NOMO-1 treated with DMSO at 0.1 percent for 48 hours (cell line): ENCODE measurements around the gene OR4K15.
A peak's percentile ranks its signal among the peaks of the same experiment; 100 is the strongest.
"Not testable (repeated sequence)": the region's sequence is repeated elsewhere in the genome, so short reads cannot be mapped to it uniquely, and the experiment has no call there.

Source experiments
- DNase-seq: peaks from one replicate; lab custom pipeline; 2025; ENCODE audit not compliant: unreplicated experiment; lab: John Stamatoyannopoulos, UW

OR4K15 gene, protein sequence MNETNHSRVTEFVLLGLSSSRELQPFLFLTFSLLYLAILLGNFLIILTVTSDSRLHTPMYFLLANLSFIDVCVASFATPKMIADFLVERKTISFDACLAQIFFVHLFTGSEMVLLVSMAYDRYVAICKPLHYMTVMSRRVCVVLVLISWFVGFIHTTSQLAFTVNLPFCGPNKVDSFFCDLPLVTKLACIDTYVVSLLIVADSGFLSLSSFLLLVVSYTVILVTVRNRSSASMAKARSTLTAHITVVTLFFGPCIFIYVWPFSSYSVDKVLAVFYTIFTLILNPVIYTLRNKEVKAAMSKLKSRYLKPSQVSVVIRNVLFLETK

DNA sequence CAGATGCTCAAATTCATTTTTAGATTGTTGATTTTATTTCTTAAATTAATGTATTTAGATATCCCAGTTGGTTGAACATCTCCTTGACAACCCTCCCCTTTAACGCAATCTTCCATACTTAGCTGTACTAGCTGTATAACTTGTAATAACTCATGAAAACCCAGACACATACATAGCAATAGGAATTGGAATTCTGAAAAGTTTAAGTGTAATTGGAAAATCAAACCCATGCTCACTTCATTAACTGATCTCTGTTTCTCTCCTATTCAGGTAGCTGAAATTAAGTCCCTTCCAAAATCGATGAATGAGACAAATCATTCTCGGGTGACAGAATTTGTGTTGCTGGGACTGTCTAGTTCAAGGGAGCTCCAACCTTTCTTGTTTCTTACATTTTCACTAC is at the start of gene OR4K15:
Gene OR4K15 (plus strand): TSS at position 301 of the 400 bp plus-strand sequence. CDS start 0 bp downstream, at position 301.
- DNase-seq, result no peak

DNA sequence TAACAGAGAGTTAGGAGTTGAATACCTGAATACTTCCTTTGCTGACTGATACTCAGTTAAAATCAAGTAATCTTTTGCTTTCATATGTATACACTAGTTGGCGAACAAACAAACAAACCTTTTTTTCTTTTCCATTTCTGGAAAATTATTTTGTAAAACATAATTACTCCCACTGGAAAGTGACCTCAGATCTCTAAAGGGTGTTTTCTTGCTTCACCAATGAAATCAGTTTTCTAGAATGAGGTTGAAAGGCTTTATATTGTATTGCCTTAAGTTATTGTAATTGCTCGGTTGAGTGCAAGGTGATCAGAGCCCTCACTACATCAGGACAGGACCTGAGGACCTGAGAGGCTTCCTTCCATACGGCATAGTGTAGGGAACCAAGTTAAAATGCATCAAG is 44.8 kb upstream of the OR4K15 start, which contains the start of gene OR4K1:
Gene OR4K1 (plus strand): TSS at position 301 of the 400 bp plus-strand sequence. CDS start 4,750 bp downstream, outside the sequence.
- DNase-seq, result no peak

DNA sequence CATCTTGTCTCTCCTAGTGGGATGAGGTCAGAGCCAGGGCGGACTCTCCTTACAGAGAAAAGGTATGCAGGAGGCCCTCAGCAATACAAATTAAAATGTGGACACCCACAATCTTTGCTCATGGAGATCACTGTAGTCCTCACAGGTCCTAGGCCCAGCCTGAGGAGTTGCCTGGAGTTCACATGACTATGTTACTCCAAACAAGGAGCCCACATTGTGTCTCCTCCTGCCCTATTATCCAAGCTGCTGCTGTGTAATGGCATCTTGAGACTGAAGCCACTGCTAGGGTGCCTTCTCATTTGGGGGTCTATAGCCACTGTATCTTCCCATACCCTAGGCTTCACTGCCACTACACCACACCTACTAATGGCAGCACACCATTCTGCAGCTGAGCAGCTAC is 33.7 kb upstream of the OR4K15 start:
- DNase-seq, result no peak

DNA sequence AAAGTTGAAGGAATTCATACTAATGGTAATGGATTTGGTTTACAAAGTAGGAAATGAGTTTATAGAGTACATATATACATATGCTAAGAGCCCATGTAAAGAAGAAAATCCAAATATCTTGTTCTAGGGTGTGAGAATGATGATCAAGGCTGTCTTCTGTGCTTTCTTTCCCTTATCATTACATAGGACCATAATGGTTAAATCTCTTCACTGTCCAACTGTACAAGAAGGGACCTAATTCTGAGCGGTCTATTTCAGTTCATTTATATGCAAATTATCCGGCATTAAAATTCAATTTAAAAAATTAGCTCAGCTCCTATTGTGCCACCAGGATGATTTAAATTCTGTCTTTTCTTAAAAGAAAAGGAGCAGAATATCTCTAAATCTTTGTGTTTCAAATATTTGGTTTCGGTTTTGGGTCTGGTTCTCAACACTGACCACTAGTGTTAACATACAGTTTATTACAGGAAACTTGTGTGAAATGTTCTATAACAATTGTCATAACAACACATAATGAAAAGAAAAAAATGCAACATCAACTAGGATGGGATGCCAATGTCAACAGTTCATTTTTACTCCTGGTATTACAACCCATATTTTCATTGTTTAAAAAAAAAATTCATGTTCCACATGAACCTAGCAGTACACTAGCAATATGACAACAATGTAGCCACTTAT is 27.8 kb upstream of the OR4K15 start:
- no peak for DNase-seq

DNA sequence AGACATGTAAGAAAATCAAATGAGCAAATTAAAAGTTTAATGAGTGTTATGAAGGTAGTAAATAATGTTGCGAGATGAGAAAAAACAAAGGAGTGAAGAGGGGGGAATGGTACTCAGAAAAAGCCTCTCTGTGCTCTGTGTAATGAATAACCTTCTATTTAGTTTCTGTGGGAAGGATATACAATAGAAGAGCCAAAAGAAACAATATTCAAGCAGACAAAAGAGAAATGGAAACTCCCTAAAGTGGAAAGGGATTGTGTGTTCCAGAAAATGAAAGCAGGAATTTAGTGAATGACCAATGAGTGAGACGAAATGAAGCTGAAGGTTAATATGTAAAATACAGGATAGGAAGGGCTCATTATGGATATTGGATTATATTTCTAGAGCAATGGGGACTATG is 26.2 kb upstream of the OR4K15 start:
- DNase-seq, result no peak

DNA sequence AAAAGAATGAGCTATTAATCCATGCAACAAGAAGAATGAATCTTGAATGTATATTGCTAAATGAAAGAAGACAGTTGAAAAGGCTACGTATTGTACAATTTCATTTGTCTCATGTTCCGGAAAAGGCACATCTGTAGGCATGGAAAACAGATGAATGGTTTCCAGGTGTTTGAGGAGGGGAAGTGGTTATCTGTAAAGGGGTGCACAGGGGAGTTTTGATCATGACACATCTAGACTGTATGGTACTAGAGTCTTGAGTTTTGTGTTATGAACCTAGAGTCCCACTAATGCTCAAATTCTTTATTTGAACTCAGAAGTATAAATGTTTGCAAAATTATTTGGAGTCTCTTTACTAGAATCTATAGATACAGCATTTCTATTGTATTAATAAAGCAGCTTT is 5.7 kb upstream of the OR4K15 start:
- not testable (repeated sequence) for DNase-seq

DNA sequence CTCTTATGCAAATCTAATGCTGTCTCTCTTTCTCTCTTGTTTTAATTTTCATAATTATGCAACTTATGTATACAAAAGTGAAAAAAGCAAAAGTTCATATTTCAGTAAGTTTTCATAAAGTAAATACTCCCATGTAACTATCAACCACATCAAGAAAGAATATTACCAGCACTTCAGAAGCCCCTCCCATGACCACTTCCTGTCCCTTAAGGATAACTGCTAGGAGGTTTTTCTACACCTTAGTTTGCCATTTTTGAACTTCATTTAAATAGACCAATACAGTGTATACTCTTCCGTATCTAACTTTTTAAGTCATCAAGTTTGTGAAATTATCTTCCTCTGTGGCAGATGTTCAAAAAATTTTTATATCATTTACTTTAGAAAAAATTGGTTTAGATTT is 547 bp upstream of the OR4K15 start:
- no peak for DNase-seq

DNA sequence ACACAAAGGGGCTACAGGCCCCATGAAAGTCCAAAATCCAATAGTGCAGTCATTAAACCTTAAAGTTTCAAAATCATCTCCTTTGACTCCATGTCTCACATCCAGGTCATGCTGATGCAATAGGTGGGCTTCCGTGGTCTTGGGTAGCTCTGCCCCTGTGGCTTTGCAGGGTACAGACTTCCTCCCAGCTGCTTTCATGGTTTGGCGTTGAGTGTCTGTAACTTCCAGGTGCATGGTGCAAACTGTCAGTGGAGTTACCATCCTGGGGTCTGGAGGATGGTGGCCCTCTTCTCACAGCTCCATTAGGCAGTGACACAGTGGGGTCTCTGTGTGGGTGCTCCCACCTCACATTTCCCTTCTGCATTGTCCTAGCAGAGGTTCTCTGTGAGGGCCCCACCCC is 18.0 kb downstream of the OR4K15 start:
- no peak for DNase-seq

DNA sequence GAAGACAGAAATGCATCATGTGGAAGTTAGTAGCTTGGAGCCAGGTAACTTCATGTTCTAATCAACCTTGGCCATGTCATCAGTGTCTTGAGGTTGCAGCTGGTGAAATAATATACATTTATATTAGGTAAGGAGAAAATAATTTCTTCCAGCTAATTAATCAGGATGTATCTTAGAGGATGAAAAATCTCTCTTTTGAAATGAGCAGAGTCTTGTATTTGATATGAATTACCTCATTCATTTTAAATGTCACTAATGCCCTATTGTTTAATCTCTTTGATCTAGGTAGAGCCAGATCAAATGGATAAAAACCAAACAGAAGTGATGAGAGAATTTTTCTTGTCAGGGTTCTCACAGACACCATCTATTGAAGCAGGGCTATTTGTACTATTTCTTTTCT is 26.5 kb downstream of the OR4K15 start, which contains the start of gene OR4Q2:
Gene OR4Q2 (plus strand): TSS at position 301 of the 400 bp plus-strand sequence.
- no peak for DNase-seq

DNA sequence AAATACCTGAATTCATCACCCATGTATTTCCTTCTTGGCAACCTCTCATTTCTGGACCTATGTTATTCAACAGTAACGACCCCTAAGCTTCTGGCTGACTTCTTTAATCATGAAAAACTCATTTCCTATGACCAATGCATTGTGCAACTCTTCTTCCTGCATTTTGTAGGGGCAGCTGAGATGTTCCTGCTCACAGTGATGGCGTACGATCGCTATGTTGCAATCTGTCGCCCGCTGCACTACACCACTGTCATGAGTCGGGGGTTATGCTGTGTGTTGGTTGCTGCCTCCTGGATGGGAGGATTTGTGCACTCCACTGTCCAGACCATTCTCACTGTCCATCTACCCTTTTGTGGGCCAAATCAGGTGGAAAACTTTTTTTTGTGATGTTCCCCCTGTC is 26.9 kb downstream of the OR4K15 start:
- peak; percentile 89 for DNase-seq

DNA sequence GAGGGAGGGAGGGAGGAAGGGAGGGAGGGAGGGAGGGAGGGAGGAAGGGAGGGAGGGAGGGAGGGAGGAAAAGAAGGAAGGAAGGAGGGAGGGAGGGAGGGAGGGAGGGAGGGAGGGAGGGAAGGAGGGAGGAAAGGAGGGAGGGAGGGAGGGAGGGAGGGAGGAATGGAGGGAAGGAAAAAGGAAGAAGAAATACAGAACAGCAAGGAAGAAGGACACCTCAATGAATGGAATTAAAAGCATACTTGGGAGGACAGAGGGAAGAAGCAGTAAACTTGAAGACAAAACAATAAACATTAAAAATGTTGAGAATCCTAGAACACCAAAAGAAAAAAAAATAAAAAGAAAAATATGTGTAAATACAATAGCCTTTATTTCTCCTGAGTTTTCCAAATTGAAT is 32.8 kb downstream of the OR4K15 start:
- no peak for DNase-seq

DNA sequence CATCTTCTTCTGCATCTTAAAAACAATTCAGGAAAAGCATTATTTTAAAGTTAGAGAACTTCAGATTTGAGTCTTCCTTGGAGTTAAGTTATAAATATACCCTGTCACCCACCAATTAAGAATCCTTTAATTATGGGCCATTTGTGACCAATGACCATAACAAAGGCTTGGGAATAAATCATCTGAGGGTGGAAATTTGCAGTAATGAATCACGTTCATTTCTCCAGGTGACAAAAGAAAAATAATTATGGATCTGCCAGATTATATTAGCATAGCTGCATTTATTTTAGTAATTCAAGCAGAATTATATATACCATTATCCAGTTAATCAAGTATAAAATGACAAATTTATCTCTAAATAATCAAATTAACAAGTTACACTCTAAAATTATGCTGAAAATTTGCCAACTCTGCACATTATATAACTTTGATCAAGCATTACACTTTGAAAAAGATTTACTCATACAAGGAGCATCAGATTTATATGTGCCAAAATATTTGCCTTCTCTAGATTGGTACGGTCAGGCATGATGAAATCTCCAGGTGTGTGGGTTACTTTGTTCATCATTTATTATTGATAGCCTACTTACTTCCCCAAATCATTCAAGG is 44.0 kb downstream of the OR4K15 start, which contains the start of gene OR4K14:
Gene OR4K14 (minus strand): TSS at position 51 of the 609 bp plus-strand sequence. CDS start 4,114 bp downstream, outside the sequence.
- no peak for DNase-seq
